Amygdala (tissue), 56 donors: ENCODE measurements around the gene DNAJC22.
"Not testable (repeated sequence)": the region's sequence is repeated elsewhere in the genome, so short reads cannot be mapped to it uniquely, and the experiment has no call there.

ENCODE experiments used
- DNase-seq, 56 donors: peaks; one replicate each; lab custom pipeline; 2025; lab: John Stamatoyannopoulos, UW

DNAJC22 gene

GRCh38 chr12:49367381-49368239 lies 20.9 kb downstream of the DNAJC22 start, which contains the start of gene SPATS2:
TSS of gene SPATS2 (plus strand) at chr12:49367462. CDS start at chr12:49461013, 93,551 bp downstream.
- peak in 9 of 56 donors; percentile 35 to 64 (median 56) for DNase-seq

- DNase-seq: no peak
Measured at GRCh38 chr12:49368240-49368600, 21.5 kb downstream of the DNAJC22 start.

GRCh38 chr12:49369411-49370145 lies 22.9 kb downstream of the DNAJC22 start:
- no peak for DNase-seq

- no peak for DNase-seq
Measured at GRCh38 chr12:49370539-49370938, 23.9 kb downstream of the DNAJC22 start.

- no peak for DNase-seq
Measured at GRCh38 chr12:49375406-49375805, 28.7 kb downstream of the DNAJC22 start.

GRCh38 chr12:49377386-49377785 lies 30.7 kb downstream of the DNAJC22 start:
- DNase-seq: no peak

GRCh38 chr12:49380184-49380583 lies 33.5 kb downstream of the DNAJC22 start:
- not testable (repeated sequence) for DNase-seq

- peak in 1 of 56 donors; percentile 12 for DNase-seq
Measured at GRCh38 chr12:49388682-49389386, 42.1 kb downstream of the DNAJC22 start.

GRCh38 chr12:49389387-49389703 lies 42.7 kb downstream of the DNAJC22 start:
- DNase-seq: no peak

- DNase-seq: no peak
Measured at GRCh38 chr12:49397000-49397399, 50.3 kb downstream of the DNAJC22 start.

- no peak for DNase-seq
Measured at GRCh38 chr12:49400304-49400703, 53.6 kb downstream of the DNAJC22 start.
